Neutrophil (primary cell): Measurements from ENCODE around the gene LRRC8C.

Source experiments
- H3K27ac ChIP-seq: fragments of 200-600 bp; sonication (generic); 2 replicates; pipeline ENCODE4 v1.5.1; 2016; ENCODE audit warnings: mild to moderate bottlenecking, moderate library complexity
- H3K27me3 ChIP-seq: fragments of 200-600 bp; sonication (generic); 2 replicates; pipeline ENCODE4 v1.6.0; 2016; ENCODE audit warnings: mild to moderate bottlenecking
- H3K36me3 ChIP-seq: fragments of 200-600 bp; sonication (generic); 2 replicates; pipeline ENCODE4 v1.5.1; 2017
- H3K4me1 ChIP-seq, 2 experiments: fragments of 200-600 bp in 1 of 2; sonication (generic) in 1 of 2; 1 replicate in 1 of 2; 2 replicates in 1 of 2; pipeline versions ENCODE4 v1.5.1 to v1.6.1; 2013 to 2016; ENCODE audit warnings: low read depth in 1 of 2, low read length in 1 of 2, mild to moderate bottlenecking in 1 of 2, moderate library complexity in 1 of 2; ENCODE audit not compliant: control insufficient read depth in 1 of 2, insufficient read depth in 1 of 2
- H3K4me3 ChIP-seq, 2 experiments: fragments of 200-600 bp in 1 of 2; sonication (generic) in 1 of 2; 1 replicate in 1 of 2; 2 replicates in 1 of 2; pipeline ENCODE4 v1.5.1; 2013 to 2016; ENCODE audit warnings: low read depth in 1 of 2, low read length in 1 of 2, mild to moderate bottlenecking in 1 of 2, moderate library complexity in 1 of 2
- H3K9me3 ChIP-seq: fragments of 200-600 bp; sonication (generic); 2 replicates; pipeline ENCODE4 v1.5.1; 2016
- CTCF ChIP-seq: fragments of 200-600 bp; sonication (generic); IDR thresholded peaks from 2 replicates; pipeline ENCODE4 v1.5.1; 2016; ENCODE audit warnings: antibody characterized with exemption

Gene LRRC8C

GRCh38 chr1:89727517-89728312 lies 94.8 kb downstream of the LRRC8C start:
- no peaks in the 10 kb centered on the region for H3K36me3 ChIP-seq
- TF ChIP-seq CTCF: no peak
- H3K9me3 ChIP-seq: no peaks in the 10 kb centered on the region
- H3K27me3 ChIP-seq: no peaks in the 10 kb centered on the region
- peaks cover 18 to 23% of the 10 kb centered on the region in 2 experiments for H3K4me1 ChIP-seq
- no peak overlapping the region for H3K27ac ChIP-seq
- H3K4me3 ChIP-seq: no peak overlapping the region

- Histone ChIP-seq H3K9me3 (no peaks in the 10 kb centered on the region), H3K4me3 (no peak overlapping the region), H3K4me1 (peaks cover 18 to 23% of the 10 kb centered on the region in 2 experiments), H3K27ac (no peak overlapping the region), H3K27me3 (no peaks in the 10 kb centered on the region), H3K36me3 (no peaks in the 10 kb centered on the region)
- TF ChIP-seq CTCF: no peak
Measured at GRCh38 chr1:89728381-89728780, 95.5 kb downstream of the LRRC8C start.

GRCh38 chr1:89732206-89732605 lies 99.3 kb downstream of the LRRC8C start:
- H3K9me3 ChIP-seq: no peaks in the 10 kb centered on the region
- H3K4me3 ChIP-seq: no peak overlapping the region
- no peak for TF ChIP-seq CTCF
- H3K27ac ChIP-seq: no peak overlapping the region
- H3K27me3 ChIP-seq: no peaks in the 10 kb centered on the region
- no peaks in the 10 kb centered on the region for H3K4me1 ChIP-seq
- no peaks in the 10 kb centered on the region for H3K36me3 ChIP-seq

- Histone ChIP-seq H3K9me3 (no peaks in the 10 kb centered on the region), H3K36me3 (no peaks in the 10 kb centered on the region), H3K4me1 (no peaks in the 10 kb centered on the region), H3K27me3 (no peaks in the 10 kb centered on the region), H3K4me3 (no peak overlapping the region), H3K27ac (no peak overlapping the region)
- TF ChIP-seq CTCF: no peak
Measured at GRCh38 chr1:89732643-89733222, 99.8 kb downstream of the LRRC8C start.

- TF ChIP-seq CTCF: no peak
- Histone ChIP-seq H3K27me3 (no peaks in the 10 kb centered on the region), H3K9me3 (no peaks in the 10 kb centered on the region), H3K36me3 (no peaks in the 10 kb centered on the region), H3K4me1 (no peaks in the 10 kb centered on the region), H3K4me3 (no peak overlapping the region), H3K27ac (no peak overlapping the region)
Measured at GRCh38 chr1:89733748-89734147, 100.8 kb downstream of the LRRC8C start.
